HG03439 (cell line): ENCODE results near the gene CRB3.

Experiments
- ATAC-seq: cut with Tn5 transposase; IDR thresholded peaks from one replicate; pipeline ENCODE4 v1.9.1; 2021; ENCODE audit warnings: mild to moderate bottlenecking, moderate library complexity; ENCODE audit not compliant: unreplicated experiment

Gene CRB3

DNA sequence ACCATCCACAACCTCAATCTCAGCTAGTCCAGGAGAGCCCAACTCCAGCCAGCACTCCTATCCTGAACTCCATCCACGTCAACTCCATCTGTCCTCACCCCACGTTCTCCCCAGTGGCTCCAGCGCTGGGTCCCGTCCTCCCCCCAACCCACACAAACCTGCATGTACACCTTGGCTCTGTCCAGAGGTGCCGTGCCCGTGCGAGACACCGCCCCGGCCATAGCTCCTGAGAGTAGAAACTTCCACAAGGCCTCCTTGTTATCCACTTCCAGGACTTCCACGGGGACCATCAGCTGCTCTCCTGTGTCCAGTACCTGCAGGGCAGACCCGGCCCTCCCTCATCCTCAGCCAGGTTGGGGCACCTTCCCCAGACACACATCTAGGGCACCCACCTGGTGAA, 32.2 kb upstream of the CRB3 start:
- no peak for ATAC-seq

DNA sequence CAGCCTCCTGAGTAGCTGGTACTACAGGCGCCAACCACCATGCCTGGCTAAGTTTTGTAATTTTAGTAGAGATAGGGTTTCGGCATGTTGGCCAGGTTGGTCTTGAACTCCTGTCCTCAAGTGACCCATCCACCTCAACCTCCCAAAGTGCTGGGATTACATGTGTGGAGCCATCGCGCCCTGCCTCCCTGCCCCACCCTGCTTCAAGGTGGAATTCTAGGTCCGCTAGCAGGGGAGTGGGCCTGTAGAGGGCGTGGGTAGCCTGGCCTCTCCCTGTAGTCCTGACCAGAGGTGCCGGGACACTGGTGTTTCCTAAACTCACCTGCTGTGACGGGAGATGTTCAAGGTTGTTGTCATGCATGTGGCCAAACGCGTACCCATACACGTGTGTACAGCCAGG, 30.9 kb upstream of the CRB3 start:
- no peak for ATAC-seq

DNA sequence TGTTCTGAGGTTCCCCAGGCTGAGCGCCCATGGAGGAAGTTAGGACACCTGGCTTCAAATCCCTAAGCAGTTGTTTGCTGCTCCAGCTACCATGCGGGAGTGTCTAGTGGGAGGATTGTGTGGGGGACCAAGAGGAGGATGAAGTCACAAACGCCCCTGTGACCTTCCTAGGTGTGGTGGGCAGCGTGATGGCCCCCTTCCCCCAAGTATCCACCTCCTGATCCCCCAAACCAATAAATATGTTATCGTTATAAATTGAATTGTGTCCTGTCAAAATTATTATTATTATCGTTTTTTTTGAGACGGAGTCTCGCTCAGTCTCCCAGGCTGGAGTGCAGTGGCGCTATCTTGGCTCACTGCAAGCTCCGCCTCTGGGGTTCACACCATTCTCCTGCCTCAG, 30.4 kb upstream of the CRB3 start, which contains the start of gene SLC25A41:
Gene SLC25A41 (minus strand): TSS at position 101 of the 400 bp plus-strand sequence. CDS start 70 bp downstream, at position 31.
- no peak for ATAC-seq

DNA sequence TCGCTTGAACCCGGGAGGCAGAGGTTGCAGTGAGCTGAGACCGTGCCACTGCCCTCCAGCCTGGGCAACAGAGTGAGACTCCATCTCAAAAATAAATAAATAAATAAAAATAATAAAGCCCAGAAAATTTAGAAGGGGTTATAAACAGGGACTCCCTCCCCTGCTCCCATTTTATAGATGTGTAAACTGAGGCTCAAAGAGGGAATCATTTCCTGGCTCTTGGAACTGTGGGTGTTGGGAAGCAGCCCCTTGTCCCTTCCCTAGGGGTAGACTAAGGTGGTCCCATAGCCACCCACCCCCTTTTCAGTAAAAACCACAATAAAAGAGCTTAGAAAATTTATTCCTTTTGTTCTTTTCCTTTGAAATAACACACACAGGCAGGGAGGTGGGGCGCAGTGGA, 24.3 kb upstream of the CRB3 start:
- ATAC-seq: no peak

DNA sequence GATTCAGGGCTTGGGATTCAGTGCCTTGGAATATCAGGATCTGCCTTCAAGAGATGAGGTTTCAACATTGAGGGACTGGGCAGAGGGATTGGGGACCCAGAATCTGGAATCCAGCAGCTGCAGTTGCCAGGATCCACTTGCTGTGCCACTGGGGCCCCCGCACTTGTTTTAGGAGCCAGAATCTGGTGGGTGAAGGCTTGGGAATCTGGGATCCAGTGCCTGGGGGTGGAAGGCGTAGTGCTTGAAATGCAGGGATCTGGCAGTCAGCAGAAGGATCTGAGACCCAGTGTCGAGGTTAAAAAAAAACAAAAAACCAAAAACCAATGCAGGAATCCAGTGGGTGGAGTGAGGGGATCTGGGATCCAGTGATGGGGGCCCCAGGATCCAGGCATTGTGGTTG, 23.2 kb upstream of the CRB3 start:
- no peak for ATAC-seq

DNA sequence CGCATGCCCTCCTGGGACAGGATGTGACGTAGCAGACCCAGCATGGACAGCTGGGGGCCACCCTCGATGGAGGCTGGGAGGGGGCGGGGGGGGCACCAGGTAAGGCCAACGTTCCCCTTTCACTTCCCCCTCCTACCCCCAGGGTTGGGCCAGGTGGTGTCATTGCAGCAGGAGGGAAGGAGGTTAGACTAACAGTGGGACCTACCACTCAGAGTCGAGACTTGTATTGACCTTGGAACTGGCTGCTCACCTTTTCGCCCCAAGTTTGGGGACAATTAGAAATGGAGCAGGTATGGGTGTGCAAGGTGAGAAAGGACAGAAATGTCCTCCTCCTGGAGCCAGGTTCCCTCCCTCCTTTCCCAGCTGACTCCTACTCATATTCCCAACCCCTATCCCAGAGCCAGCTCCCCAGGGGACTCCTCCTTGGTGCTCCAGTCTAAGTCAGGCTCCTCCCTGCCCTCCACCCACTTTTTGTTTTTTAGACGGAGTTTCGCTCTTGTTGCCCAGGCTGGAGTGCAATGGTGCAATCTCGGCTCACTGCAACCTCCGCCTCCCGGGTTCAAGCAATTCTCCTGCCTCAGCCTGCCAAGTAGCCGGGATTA, 21.9 kb upstream of the CRB3 start:
- ATAC-seq: no peak

DNA sequence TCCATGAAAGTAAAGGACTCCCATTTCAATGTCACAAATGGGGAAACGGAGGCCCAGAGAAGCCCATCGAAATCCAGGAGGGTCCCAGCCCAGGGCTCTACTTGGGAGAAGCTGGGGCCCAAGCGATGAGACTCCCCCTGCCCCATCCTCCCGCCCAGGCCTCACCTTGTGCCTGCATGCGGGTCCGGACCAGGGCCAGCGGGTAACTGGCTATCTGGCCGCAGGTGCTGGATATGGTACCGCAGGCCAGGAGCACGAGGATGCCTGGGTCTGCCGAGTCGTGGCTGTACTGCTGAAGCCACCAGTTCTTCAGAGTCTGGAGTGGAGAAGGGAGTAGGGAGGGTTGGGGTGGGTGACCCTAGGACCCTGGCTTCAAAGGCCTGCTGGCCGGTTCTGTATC, 20.1 kb upstream of the CRB3 start:
- ATAC-seq: no peak

DNA sequence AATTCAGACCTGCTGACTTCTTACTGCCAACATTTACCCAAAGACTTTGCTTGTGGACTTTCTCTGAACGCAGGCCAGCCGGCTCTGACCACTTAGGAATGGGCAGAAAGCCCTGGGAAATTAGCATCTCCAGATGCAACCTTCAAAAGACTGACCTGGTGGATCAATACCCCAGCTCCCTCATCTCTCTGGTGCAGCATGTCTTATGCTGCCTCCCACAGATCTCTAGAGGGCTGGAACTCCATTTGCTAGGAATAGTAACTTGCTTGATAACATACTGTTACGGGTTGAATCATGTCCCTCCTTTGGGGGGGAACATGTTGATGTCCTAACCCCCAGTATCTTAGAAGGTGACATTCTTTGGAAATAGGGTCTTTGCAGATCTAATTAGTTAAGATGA, 17.6 kb upstream of the CRB3 start:
- ATAC-seq: no peak

DNA sequence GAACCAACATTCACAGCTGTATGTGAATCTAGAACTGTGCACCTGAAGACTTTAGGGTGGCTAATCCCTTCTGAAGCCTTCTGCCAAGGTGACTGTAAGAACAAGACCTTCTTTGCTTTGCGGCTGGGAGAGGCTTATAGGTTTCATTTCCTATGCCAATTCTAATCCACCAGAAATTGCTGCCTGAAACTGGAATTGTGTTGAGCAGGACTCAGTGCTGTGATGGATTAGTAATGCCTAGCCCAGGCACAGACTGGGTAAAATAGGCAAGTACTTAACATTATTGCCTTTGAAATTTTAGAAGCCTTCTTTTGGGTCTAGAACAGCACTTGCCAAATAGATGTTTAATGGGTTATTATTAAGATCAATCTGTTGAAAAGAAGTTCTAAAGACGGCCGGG, 16.0 kb upstream of the CRB3 start:
- ATAC-seq: no peak

DNA sequence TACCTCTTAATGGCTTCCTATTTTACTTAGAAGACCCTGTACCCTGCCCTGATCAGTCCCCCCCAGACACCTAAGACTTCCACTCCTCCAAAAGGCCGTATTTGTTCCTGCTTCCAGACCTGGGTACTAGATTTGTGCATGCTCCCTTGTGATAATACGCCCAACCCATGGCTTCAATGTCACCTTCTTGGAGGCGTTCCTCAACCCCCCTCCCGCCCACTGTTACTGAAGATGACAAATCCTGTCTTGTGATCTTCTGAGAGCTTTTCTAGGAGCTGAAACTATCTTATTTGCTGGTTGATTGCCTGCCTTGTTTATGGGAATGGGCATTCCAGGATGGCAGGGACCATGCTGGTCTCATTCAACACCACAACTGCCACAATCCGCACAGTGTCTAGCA, 13.9 kb upstream of the CRB3 start:
- ATAC-seq: no peak

DNA sequence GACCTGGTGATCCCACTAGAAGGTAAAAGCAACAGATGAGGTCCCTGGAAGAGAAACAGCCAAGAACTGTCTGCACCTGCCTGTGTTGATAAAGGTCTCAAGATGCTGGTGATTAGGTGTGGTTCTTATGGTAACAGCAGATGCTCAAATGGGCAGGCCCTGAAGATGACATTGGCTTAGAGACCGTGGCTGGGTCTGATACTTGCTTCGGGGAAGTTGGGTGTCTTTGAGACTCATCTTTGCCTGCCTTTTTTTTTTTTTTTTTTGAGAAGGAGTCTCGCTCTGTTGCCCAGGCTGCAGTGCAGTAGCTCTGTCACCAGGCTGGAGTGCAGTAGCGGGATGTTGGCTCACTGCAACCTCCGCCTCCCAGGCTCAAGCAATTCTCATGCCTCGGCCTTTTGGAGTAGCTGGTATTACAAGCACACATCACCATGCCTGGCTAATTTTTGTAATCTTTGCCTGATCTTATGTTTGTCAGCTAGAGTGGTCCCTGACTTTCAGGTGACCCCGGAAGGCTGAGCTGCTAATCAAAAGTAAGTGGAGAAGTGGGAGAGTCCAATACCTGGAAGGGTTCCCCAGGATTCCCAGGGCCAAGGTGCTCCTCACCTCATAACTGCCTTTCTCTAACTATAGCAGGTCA, 12.4 kb upstream of the CRB3 start:
- ATAC-seq: no peak

DNA sequence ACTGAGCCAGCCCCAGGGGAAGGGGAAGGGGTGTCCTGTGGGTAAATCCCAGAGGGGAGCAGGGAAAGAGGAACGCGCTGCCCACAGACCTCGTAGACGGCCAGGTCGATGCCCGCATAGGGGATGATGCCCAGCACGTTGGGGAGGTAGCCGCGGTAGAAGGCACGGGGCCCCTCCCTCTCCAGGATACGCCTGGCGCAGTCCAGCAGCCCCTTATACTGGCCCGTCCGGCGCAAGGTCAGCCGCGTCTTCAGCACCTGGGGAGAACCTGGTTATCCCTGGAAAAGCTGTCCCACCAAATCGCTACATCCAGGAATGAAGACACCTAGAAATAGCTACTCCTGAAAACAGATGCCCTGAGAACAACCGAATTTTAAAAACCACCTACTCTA, 11.9 kb upstream of the CRB3 start:
- no peak for ATAC-seq

DNA sequence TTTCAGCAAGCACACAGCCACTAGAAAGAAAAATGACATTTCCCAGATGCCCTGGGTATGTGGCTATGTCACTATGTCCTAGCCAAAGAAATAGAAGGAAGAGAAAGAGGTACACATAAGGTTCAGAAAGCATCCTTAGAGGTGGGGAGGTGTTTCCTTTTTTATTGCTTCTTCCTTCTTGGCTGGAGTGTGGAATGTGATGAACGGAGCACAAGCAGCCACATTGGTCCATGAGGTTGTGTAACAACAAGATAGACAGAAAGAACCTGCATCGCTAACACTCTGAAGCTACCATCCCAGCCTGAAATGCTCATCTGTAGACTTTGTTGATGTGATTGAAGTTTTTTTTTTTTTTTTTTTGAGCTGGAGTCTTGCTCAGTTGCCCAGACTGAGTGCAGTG, 11.2 kb upstream of the CRB3 start:
- ATAC-seq: no peak

DNA sequence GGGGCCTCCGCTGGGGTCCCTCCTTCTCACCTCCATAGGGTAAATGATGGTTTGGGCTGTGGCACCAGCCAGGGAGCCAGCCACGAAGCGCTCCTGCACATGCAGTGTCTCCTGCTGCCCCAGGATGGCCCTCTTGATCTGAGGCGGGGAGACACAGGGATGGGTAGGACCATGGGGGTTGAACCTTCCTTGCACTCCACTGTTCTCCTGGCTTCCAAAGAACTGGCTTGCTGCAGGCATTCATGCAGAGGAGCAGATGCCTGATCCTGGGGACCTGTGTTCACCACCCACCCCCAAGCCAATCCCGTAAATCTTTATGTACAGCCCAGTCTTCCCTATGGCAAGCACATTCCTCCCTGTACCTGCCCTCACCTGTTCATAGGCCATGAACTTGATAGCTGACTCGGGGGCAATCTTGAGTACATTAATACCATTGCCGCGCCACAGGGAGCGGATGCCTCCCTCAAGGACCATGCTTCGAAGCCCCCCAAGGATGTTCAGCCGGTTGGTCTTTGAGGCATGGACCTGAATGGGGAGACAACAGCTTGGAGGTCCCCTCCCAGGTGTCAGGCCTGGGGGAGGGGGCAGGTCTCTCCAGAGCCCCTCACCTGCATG, 10.0 kb upstream of the CRB3 start:
- ATAC-seq: no peak

DNA sequence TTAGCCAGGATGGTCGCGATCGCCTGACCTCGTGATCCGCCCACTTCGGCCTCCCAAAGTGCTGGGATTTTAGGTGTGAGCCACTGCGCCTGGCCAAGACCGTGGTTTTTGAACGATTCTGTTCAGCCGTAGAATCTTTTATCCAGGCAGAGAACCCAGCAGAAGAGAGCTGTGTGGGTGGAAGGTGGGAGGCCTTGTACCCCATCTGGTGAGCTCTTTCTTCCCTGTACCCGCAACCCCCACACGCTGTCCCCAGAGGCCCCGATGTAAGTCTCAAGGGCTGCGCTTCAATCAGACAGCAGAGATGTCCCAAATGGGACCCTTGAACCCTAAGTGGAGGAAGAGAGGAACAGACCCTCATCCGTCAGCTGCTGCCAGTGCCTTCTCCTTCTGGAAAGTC, 8.1 kb upstream of the CRB3 start:
- no peak for ATAC-seq

DNA sequence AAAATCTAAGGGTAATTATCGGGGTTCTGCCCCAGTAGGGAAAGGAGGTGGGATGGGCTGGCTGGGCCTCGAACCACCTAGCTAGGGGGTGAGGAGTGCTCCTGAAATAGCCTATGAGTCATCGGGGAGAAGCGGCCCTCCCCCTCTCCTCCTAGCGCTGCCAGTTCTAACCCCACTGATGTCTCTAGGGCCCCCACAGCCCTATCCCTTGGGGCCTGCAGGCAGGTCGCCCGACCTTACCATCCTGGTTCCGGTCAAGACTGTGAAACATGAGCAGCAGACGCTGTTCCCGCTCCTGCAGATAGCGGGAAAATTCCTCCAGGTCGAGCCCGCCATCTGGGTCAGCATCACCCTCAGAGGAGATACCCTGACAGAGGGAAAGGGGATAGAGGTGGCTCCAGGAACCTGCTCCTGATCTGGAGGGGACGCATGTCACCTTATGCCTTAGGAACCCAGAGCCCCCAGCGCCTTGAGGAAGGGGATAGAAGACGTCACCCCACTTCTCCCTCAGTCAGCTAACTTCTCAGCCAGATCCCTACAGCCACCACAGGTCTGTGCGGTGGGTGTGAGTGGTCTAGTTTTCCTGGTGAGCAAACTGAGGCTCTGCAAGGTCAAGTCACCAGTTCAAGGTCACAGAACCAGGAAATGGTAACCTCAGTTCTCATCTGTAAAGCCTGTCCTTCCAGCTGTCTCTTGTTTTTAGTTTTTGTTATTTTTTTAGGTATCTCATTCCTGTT, 5.9 kb upstream of the CRB3 start:
- ATAC-seq: no peak

DNA sequence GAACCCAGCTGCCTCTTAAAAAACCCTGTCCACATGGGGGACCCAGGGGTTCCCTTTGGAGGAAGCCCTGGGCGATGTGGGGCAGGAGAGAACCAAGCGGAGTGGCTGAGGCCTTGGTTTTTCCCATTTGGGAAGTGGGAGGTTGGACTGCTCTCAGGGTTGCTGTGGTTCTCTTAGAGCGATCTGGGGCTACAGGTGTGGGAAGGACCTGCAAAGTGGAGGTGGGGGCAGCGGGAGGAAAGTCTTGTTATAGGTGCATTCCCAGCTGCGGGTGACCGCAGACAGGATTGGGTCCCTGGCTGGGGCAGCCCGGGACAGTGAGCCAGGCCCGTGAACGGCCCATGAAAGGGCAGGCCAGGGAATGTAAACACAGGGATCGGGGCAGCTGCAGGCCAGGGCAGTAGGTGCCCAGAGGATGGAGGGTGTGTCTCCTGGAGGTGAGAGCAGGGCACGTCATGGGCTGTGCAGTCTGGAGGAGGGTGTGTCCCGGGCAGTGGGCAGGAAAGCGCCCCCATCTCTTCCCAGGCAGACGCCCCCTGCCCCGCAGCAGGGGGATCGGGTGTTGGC, 5.3 kb upstream of the CRB3 start:
- ATAC-seq: no peak

DNA sequence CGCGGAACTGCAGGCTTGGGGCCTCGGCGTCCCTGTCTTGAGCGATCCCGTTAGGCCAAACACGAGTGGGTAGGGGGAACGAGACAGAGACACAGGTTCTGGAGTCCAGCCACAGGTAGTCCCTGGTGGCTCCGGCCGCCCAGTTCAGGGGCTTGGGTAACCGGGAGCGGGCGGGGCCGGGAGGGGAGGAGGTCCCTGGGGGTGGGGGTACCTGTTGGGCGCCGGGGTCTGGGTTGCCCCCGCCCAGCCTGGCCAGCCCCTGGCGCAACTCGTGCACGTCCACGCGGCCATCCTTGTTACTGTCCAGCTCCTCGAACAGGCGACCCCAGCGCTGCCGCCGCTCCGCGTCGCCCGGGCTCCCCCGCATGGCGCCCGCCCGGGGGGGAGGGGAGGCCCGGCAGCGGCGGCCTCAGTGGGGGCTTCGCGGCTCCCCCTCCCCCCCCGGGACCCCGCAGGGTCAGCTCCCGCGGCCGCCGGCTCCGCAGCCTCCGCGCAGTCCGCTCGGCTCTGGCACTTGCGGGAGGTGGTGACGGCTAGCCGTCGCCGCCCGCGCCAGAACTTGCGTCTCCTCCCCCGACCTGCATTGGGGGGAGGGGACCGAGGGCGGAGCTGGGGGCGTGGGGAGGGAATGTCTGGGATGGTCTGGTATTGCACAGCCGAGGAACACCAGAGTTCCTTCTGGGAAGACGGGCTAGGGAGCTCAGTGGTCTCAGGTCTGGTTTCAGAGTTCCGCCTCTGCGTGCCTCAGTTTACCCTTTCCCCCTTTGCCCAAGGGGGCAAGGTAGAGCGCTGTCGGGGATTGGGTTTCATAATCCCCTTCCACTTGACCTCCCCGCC, 4.6 kb upstream of the CRB3 start, which contains the start of gene SLC25A23:
Gene SLC25A23 (minus strand): TSS at position 531 of the 837 bp plus-strand sequence. CDS start 164 bp downstream, at position 367.
- peak; percentile 18 for ATAC-seq

DNA sequence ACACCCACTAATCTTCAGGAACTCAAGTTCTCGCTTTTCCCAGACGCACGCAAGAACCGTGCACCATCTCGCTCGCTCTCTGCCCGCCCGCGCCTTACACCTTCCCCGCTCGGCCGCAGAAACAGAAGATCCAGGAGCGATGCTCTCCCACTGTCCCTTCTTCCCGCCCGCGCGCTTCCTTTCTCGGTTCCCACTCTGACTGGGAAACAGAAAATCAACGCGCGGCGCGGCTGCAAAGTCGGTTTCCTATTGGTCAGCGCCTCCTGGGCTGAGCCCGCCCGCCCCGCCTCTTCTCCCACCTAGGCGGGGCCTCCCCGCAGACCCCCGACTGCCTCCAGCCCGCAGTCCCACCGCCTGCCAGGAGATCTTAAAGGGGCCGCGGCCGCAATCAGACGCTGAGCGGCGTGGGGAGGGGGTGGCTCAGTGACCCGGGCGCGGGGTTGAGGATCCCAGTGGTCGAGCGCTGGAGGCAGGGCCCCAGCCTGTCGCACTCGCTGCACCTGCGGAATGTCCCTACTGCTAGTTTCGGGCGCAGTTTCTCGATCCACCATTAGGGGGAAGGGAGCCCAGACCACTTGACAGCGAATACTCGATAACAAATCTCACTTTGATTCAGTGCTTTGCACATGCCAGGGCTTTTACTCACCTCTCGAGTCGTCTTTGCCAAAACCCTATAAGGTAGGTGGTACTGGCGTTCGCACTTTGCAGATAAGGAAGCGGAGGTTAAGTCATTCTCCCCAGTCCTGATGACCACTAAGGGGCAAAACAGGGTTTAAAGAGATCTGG, 3.8 kb upstream of the CRB3 start:
- ATAC-seq: peak; percentile 67

DNA sequence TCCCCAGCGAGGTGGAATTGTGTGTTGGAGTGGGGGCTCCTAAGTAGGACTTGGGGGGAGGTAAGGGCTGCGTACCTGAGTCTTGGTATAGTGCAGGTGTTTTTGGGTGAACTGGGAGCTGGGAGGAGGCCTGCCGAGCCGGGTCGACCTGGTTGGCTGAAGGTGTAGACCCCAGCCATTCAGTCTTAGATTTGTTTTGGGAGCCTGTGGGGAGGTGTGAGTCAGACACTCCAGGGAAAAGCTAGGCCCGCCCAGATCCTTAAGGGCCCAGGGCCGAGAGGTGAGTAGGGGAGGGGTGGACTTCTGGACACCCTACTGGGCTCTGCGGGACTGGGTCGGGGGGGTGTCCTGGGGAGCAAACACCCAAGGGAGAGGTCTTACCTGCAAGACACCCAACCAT, 935 bp downstream of the CRB3 start:
- ATAC-seq: no peak
